Heart left ventricle (tissue), 16 donors: ENCODE measurements around the gene PSEN1. TPM values are rescaled to one million over a fixed set of nuclear protein-coding genes. Genes with fewer than 3 reads are reported as not detected.

Experiments
- ATAC-seq, 4 donors: fragments of 200-7000 bp; cut with Tn5 transposase; one replicate each; pipeline ENCODE4 v1.9.1; 2020 to 2022; ENCODE audit warnings: moderate library complexity in 4 of 4, mild to moderate bottlenecking in 3 of 4, moderate number of reproducible peaks in 1 of 4
- DNase-seq, 5 donors: peaks; one replicate each; pipeline ENCODE4 v3.0.0-alpha.2; 2020
- H3K27ac ChIP-seq, 12 donors: fragments of 200-600 bp; sonication (generic) in 4 of 12; one replicate each; pipeline versions ENCODE4 v1.5.0 to v1.8.0; 2016 to 2022; ENCODE audit warnings: mild to moderate bottlenecking in 2 of 12
- H3K27me3 ChIP-seq, 9 donors: fragments of 200-600 bp; sonication (generic) in 2 of 9; one replicate each; pipeline versions ENCODE4 v1.5.1 to v1.8.0; 2016 to 2022; ENCODE audit warnings: mild to moderate bottlenecking in 3 of 9
- H3K36me3 ChIP-seq, 9 donors: fragments of 200-600 bp; sonication (generic) in 2 of 9; one replicate each; pipeline versions ENCODE4 v1.5.0 to v1.8.0; 2018 to 2022; ENCODE audit warnings: mild to moderate bottlenecking in 2 of 9
- H3K4me1 ChIP-seq, 12 donors: fragments of 200-600 bp; sonication (generic) in 4 of 12; one replicate each; pipeline versions ENCODE4 v1.5.0 to v1.8.0; 2016 to 2022; ENCODE audit warnings: mild to moderate bottlenecking in 3 of 12
- H3K4me3 ChIP-seq, 12 donors: fragments of 200-600 bp; sonication (generic) in 4 of 12; one replicate each; pipeline versions ENCODE4 v1.5.0 to v1.8.0; 2017 to 2022; ENCODE audit warnings: mild to moderate bottlenecking in 9 of 12, moderate library complexity in 4 of 12
- H3K9me3 ChIP-seq, 12 donors: fragments of 200-600 bp; sonication (generic) in 4 of 12; one replicate each; pipeline versions ENCODE4 v1.5.0 to v1.8.0; 2016 to 2022; ENCODE audit warnings: mild to moderate bottlenecking in 1 of 12
- CTCF ChIP-seq, 12 donors: fragments of 200-600 bp; sonication (generic) in 4 of 12; IDR thresholded peaks; one replicate each; pipeline versions ENCODE4 v1.5.0 to v1.8.0; 2018 to 2022; ENCODE audit warnings: antibody characterized with exemption in 12 of 12, mild to moderate bottlenecking in 5 of 12
- POLR2A ChIP-seq, 2 donors: fragments of 450-650 bp; IDR thresholded peaks; one replicate each; pipeline ENCODE4 v1.6.1; 2017; ENCODE audit warnings: antibody characterized with exemption in 2 of 2, mild to moderate bottlenecking in 2 of 2, moderate library complexity in 2 of 2
- whole genome bisulfite sequencing, 4 donors: extraction: QIAGEN DNeasy Blood & Tissue Kit in 2 of 4; methylation state at CpG; one replicate each; pipeline versions ENCODE4 v1.1.5 to v1.1.7; 2013 to 2018; 5-methylcytosine and 5-hydroxymethylcytosine counted together
- intact Hi-C, 10 donors: fragments of 100-400 bp; cut with DNase I; formaldehyde crosslinking; loops; one replicate each; pipeline versions ENCODE4 v1.11.1 to v1.14.2; 2022
- polyA plus RNA-seq, 2 donors: library from polyadenylated mRNA; stranded (reverse); fragments of 200-250 nt; gene quantifications; one replicate each; pipeline ENCODE4 v1.2.3, GENCODE V29; 2013
- total RNA-seq, 9 donors: library from RNA; depleted of rRNA in 2 of 9; stranded (reverse); fragments of >200 nt in 2 of 9; fragmentation: NEBNext Ultra II Directional in 3 of 9; extraction: Animal tissue kit (Norgen Biotek cat#: 25700) in 3 of 9; gene quantifications; one replicate each; pipeline versions ENCODE4 v1.1.0 to v1.2.4, GENCODE V29; 2016 to 2023
- donor health status: ischemic (EF 13 %, LVEDD 7.1; RV severe dilation, severe dysfunction).
- donor health status: healthy with polysubstance abuse.
- donor health status: DM: no; HTN: yes; CAD: no.
- donor health status: DM: no; HTN: no; CAD: no.
- donor health status: ischemic (EF 25% LVEDD 6.9; RV normal size, moderate dysfunction).
- donor health status: ischemic (EF 25% LVEDD 5.7; RV mildly dilated, moderate dysfunction).
- donor health status: healthy.
- donor health status: DM: yes; HTN: yes; CAD: no.
- donor health status: ischemic (EF 35%, LVEDD 5.7; RV mildly dilated, moderate dysfunction).
- donor health status: nonischemic (EF 11% LVEDD 7.7; RV severe dilation, severe dysfunction).
- donor health status: DM: yes; HTN: yes; CAD: no.
- donor health status: PGD.
- donor health status: ischemic (EF 29% LVEDD 5.4; RV normal size, mild dysfunction).
- donor health status: nonischemic (EF 23%, LVEDD 6.1; RV moderate dilation, normal function).

Gene PSEN1
- total and polyA plus RNA-seq, 11 donors, result 11.6 to 44.1 (median 22.4) TPM

- intact Hi-C loops, result no loop called here
- H3K27me3 ChIP-seq, result no peaks in the 10 kb centered on the region
- H3K36me3 ChIP-seq, result peaks cover 3 to 99% (median 98%) of the 10 kb centered on the region in 9 donors
- H3K4me3 ChIP-seq, result no peak overlapping the region
- H3K9me3 ChIP-seq, result no peaks in the 10 kb centered on the region
- ATAC-seq (no peak), DNase-seq (no peak)
- TF ChIP-seq CTCF (IDR thresholded peaks at IDR 0.05), result no peak
- no peak for TF ChIP-seq POLR2A (IDR thresholded peaks at IDR 0.05)
- no peak overlapping the region for H3K27ac ChIP-seq
- H3K4me1 ChIP-seq, result no peaks in the 10 kb centered on the region
- WGBS, 4 donors, result 96 to 97% (median 97%) methylated on average over 27 of the region's 27 CpGs
Observed at GRCh38 chr14:73102806-73103497, 33.4 kb upstream of the PSEN1 start.

- TF ChIP-seq CTCF (IDR thresholded peaks at IDR 0.05), result no peak
- TF ChIP-seq POLR2A (IDR thresholded peaks at IDR 0.05), result no peak
- Histone ChIP-seq H3K36me3 (peaks cover 0 to 99% (median 98%) of the 10 kb centered on the region in 9 donors), H3K4me3 (no peak overlapping the region), H3K27ac (no peak overlapping the region), H3K9me3 (no peaks in the 10 kb centered on the region), H3K27me3 (no peaks in the 10 kb centered on the region), H3K4me1 (no peaks in the 10 kb centered on the region)
- ATAC-seq (no peak), DNase-seq (no peak)
- 83 to 92% (median 88%) methylated on average over 3 of the region's 3 CpGs for WGBS, 4 donors
- intact Hi-C loops, result no loop called here
Observed at GRCh38 chr14:73105050-73105449, 31.3 kb upstream of the PSEN1 start.

GRCh38 chr14:73105727-73106126 lies 30.6 kb upstream of the PSEN1 start:
- no peak for TF ChIP-seq POLR2A (IDR thresholded peaks at IDR 0.05)
- TF ChIP-seq CTCF (IDR thresholded peaks at IDR 0.05), result no peak
- DNase-seq (no peak), ATAC-seq (no peak)
- Histone ChIP-seq H3K27me3 (no peaks in the 10 kb centered on the region), H3K36me3 (peaks cover 0 to 99% (median 98%) of the 10 kb centered on the region in 9 donors), H3K27ac (no peak overlapping the region), H3K4me1 (no peaks in the 10 kb centered on the region), H3K9me3 (no peaks in the 10 kb centered on the region), H3K4me3 (no peak overlapping the region)
- 94 to 97% (median 96%) methylated on average over 16 of the region's 16 CpGs for WGBS, 4 donors
- intact Hi-C loops, result no loop called here

GRCh38 chr14:73116079-73116665 lies 20.1 kb upstream of the PSEN1 start:
- Histone ChIP-seq H3K27ac (no peak overlapping the region), H3K36me3 (peaks cover 0 to 99% (median 94%) of the 10 kb centered on the region in 9 donors)

More at GRCh38 chr14:73116079-73116665, 20.1 kb upstream of the PSEN1 start:
- no peak overlapping the region for H3K4me3 ChIP-seq
- peaks cover 0 to 10% (median 0%) of the 10 kb centered on the region in 12 donors for H3K4me1 ChIP-seq
- H3K9me3 ChIP-seq, result no peaks in the 10 kb centered on the region
- 77 to 87% (median 81%) methylated on average over 6 of the region's 6 CpGs for WGBS, 4 donors
- TF ChIP-seq CTCF (IDR thresholded peaks at IDR 0.05) (no peak), POLR2A (IDR thresholded peaks at IDR 0.05) (no peak)
- no peak for ATAC-seq
- intact Hi-C loops, result no loop called here
- no peak for DNase-seq
- no peaks in the 10 kb centered on the region for H3K27me3 ChIP-seq
